Body of pancreas (tissue), 4 donors: ENCODE data around the gene WDR49.

Source experiments
- CTCF ChIP-seq, 7 experiments: fragments of 450-650 bp in 4 of 7; fragments of 200-600 bp in 3 of 7; sonication (generic) in 3 of 7; IDR thresholded peaks; one replicate each; pipeline ENCODE4 v1.5.1; 2016 to 2019; ENCODE audit warnings: antibody characterized with exemption in 7 of 7
- POLR2A ChIP-seq, 3 donors: fragments of 450-650 bp; IDR thresholded peaks; one replicate each; pipeline ENCODE4 v1.6.1; 2016; ENCODE audit warnings: antibody characterized with exemption in 3 of 3, mild to moderate bottlenecking in 2 of 3

- TF ChIP-seq CTCF (IDR thresholded peaks at IDR 0.05) (no peak), POLR2A (IDR thresholded peaks at IDR 0.05) (no peak)
Observed at GRCh38 chr3:167631471-167631870, 22.3 kb downstream of the WDR49 start.
